ENCODE data around the gene ZC3H4. TPM values are rescaled to one million over a fixed set of nuclear protein-coding genes. Genes with fewer than 3 reads are reported as not detected.
A peak's percentile ranks its signal among the peaks of the same experiment; 100 is the strongest.

The ZC3H4 gene
- total and polyA plus RNA-seq, 4 donors: 12.2 to 51.6 (median 16.2) TPM

DNA sequence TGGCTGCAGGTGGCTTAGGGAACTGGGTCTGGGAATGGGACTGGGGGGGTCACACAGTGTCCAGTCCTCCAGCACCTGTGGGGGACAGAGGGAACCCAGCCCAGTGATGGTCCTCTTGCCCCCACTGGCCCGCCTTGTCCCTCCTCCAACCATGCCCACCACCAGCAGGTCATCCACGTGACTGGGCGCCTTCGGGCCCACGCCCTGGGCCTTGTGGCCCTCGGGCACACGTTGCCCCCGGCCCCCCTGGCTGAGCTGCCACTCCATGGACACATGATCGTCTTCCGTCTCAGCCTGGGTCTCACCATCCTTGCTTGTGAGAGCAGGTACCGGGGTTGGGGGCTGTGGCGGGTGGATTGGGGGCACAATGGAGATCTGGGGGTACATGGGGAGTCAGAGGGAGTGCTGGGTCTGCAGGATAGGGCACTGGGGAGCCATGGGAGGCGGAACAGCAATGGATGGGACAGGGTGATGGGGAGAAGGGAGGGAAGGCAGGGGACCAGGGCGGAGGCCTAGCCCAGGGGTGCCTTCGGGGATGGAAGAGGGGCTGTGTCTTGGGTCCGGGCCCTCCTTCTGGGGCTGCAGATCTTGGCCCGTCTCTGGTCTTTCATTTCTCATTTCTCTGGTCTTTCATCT lies 74.2 kb downstream of the ZC3H4 start:
- Histone ChIP-seq H3K9me3 (ENCODE audit: control insufficient read depth in 4 of 4, insufficient read depth in 3 of 4, low read length in 3 of 4) (no peaks in the 10 kb centered on the region), H3K4me1 (ENCODE audit: control insufficient read depth in 5 of 5, insufficient read depth in 5 of 5, low read length in 5 of 5) (peaks cover 0 to 5% (median 3%) of the 10 kb centered on the region in 5 donors), H3K4me3 (no peak overlapping the region), H3K36me3 (ENCODE audit: control insufficient read depth in 4 of 4, insufficient read depth in 4 of 4, low read length in 4 of 4) (peaks cover 0 to 3% (median 0%) of the 10 kb centered on the region in 4 donors), H3K27ac (ENCODE audit: low read depth in 1 of 2, low read length in 1 of 2) (no peak overlapping the region), H3K9ac (ENCODE audit: insufficient read depth in 1 of 2, low read length in 2 of 2) (no peak overlapping the region), H3K27me3 (ENCODE audit: control insufficient read depth in 3 of 3, insufficient read depth in 3 of 3, low read length in 2 of 3) (peaks cover 0 to 6% (median 0%) of the 10 kb centered on the region in 3 donors)
- ATAC-seq (ENCODE audit: insufficient read depth, low FRiP score): no peak
- DNase-seq: no peak
- whole genome bisulfite sequencing, 2 donors: 92% methylated on average over 17 of the region's 17 CpGs
- TF ChIP-seq, protein P1, sequence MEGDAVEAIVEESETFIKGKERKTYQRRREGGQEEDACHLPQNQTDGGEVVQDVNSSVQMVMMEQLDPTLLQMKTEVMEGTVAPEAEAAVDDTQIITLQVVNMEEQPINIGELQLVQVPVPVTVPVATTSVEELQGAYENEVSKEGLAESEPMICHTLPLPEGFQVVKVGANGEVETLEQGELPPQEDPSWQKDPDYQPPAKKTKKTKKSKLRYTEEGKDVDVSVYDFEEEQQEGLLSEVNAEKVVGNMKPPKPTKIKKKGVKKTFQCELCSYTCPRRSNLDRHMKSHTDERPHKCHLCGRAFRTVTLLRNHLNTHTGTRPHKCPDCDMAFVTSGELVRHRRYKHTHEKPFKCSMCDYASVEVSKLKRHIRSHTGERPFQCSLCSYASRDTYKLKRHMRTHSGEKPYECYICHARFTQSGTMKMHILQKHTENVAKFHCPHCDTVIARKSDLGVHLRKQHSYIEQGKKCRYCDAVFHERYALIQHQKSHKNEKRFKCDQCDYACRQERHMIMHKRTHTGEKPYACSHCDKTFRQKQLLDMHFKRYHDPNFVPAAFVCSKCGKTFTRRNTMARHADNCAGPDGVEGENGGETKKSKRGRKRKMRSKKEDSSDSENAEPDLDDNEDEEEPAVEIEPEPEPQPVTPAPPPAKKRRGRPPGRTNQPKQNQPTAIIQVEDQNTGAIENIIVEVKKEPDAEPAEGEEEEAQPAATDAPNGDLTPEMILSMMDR (IDR thresholded peaks at IDR 0.05; ENCODE audit: control extremely low read depth, extremely low read depth): no peak

GRCh38 chr19:47037766-47038165 lies 75.8 kb downstream of the ZC3H4 start:
- H3K27me3 ChIP-seq (ENCODE audit: control insufficient read depth in 3 of 3, insufficient read depth in 3 of 3, low read length in 2 of 3): peaks cover 0 to 6% (median 0%) of the 10 kb centered on the region in 3 donors
- no peak overlapping the region for H3K9ac ChIP-seq (ENCODE audit: insufficient read depth in 1 of 2, low read length in 2 of 2)
- no peak overlapping the region for H3K4me3 ChIP-seq
- H3K4me1 ChIP-seq (ENCODE audit: control insufficient read depth in 5 of 5, insufficient read depth in 5 of 5, low read length in 5 of 5): peaks cover 0 to 5% (median 3%) of the 10 kb centered on the region in 5 donors
- TF ChIP-seq, protein P1 (IDR thresholded peaks at IDR 0.05; ENCODE audit: control extremely low read depth, extremely low read depth): no peak
- WGBS, 2 donors: 85 to 88% methylated on average over 1 of the region's 1 CpG
- ATAC-seq (ENCODE audit: insufficient read depth, low FRiP score) (no peak), DNase-seq (no peak)
- no peaks in the 10 kb centered on the region for H3K9me3 ChIP-seq (ENCODE audit: control insufficient read depth in 4 of 4, insufficient read depth in 3 of 4, low read length in 3 of 4)
- H3K27ac ChIP-seq (ENCODE audit: low read depth in 1 of 2, low read length in 1 of 2): no peak overlapping the region
- H3K36me3 ChIP-seq (ENCODE audit: control insufficient read depth in 4 of 4, insufficient read depth in 4 of 4, low read length in 4 of 4): peaks cover 0 to 3% (median 0%) of the 10 kb centered on the region in 4 donors

DNA sequence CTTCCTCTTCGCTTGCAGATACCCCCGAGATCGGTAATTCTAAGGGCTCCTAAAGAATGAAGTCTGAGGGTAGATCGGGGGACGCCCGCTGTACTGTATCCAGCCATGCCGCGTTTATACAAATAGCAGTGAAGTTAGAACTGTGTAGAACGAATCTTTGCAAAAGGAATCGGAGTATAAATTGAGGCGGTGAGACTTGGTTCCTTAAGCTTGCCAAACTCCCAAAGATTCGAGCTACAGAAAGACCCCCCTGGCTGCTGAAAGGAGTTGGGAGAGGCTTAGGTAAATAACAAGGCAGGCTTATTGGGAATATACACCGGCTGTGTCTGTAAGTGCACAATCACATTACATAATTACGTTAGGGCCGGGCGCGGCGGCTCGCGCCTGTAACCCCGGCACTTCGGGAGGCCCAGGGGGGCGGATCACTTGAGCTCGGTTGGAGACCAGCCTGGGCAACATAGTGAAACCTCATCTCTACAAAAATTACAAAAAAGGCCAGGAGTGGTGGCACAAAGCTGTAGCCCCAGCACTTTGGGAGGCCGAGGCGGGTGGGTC lies 77.4 kb downstream of the ZC3H4 start:
- 11 to 13% methylated on average over 26 of the region's 26 CpGs for WGBS, 2 donors
- peak overlapping the region in 1 of 2 donors; percentile 44 for H3K27ac ChIP-seq (ENCODE audit: low read depth in 1 of 2, low read length in 1 of 2)
- peaks cover 0 to 6% (median 0%) of the 10 kb centered on the region in 3 donors for H3K27me3 ChIP-seq (ENCODE audit: control insufficient read depth in 3 of 3, insufficient read depth in 3 of 3, low read length in 2 of 3)
- ATAC-seq (ENCODE audit: insufficient read depth, low FRiP score): no peak
- TF ChIP-seq, protein P1 (IDR thresholded peaks at IDR 0.05; ENCODE audit: control extremely low read depth, extremely low read depth): no peak
- peaks cover 0 to 5% (median 3%) of the 10 kb centered on the region in 5 donors for H3K4me1 ChIP-seq (ENCODE audit: control insufficient read depth in 5 of 5, insufficient read depth in 5 of 5, low read length in 5 of 5)
- H3K9me3 ChIP-seq (ENCODE audit: control insufficient read depth in 4 of 4, insufficient read depth in 3 of 4, low read length in 3 of 4): no peaks in the 10 kb centered on the region
- DNase-seq: peak in 2 of 3 donors; percentile 63
- H3K9ac ChIP-seq (ENCODE audit: insufficient read depth in 1 of 2, low read length in 2 of 2): peak overlapping the region in 1 of 2 donors; percentile 74
- peak overlapping the region; percentile 25 for H3K4me3 ChIP-seq
- H3K36me3 ChIP-seq (ENCODE audit: control insufficient read depth in 4 of 4, insufficient read depth in 4 of 4, low read length in 4 of 4): no peaks in the 10 kb centered on the region

All from lung (tissue), 12 donors.